GM03348 (cell line): ENCODE data around the gene MRPL48.
"Not testable (repeated sequence)": the region's sequence is repeated elsewhere in the genome, so short reads cannot be mapped to it uniquely, and the experiment has no call there.

Experiments
- DNase-seq: peaks from one replicate; pipeline ENCODE4 v3.0.0; 2012; ENCODE audit warnings: low spot score

MRPL48 gene

GRCh38 chr11:73779084-73779902, 8.4 kb upstream of the MRPL48 start:
- peak; percentile 98 for DNase-seq

- no peak for DNase-seq
Observed at GRCh38 chr11:73781303-73781702, 6.4 kb upstream of the MRPL48 start.

GRCh38 chr11:73783483-73784020, 4.1 kb upstream of the MRPL48 start:
- no peak for DNase-seq

GRCh38 chr11:73784080-73784634, 3.5 kb upstream of the MRPL48 start:
- DNase-seq = no peak

- DNase-seq = no peak
Observed at GRCh38 chr11:73784734-73785133, 2.9 kb upstream of the MRPL48 start.

- not testable (repeated sequence) for DNase-seq
Observed at GRCh38 chr11:73785467-73785866, 2.2 kb upstream of the MRPL48 start.

GRCh38 chr11:73787051-73787642, 527 bp upstream of the MRPL48 start:
- DNase-seq = no peak

- no peak for DNase-seq
Observed at GRCh38 chr11:73789279-73789670, 1.6 kb downstream of the MRPL48 start.

GRCh38 chr11:73792584-73792983, 4.9 kb downstream of the MRPL48 start:
- DNase-seq = no peak

- no peak for DNase-seq
Observed at GRCh38 chr11:73795925-73796632, 8.4 kb downstream of the MRPL48 start.

- no peak for DNase-seq
Observed at GRCh38 chr11:73797457-73797856, 9.8 kb downstream of the MRPL48 start.

- DNase-seq = no peak
Observed at GRCh38 chr11:73800276-73800806, 12.7 kb downstream of the MRPL48 start.

- no peak for DNase-seq
Observed at GRCh38 chr11:73801136-73801535, 13.5 kb downstream of the MRPL48 start.

GRCh38 chr11:73804712-73805111, 17.0 kb downstream of the MRPL48 start:
- DNase-seq = no peak

GRCh38 chr11:73808052-73808451, 20.4 kb downstream of the MRPL48 start:
- no peak for DNase-seq

- DNase-seq = no peak
Observed at GRCh38 chr11:73810637-73811036, 23.0 kb downstream of the MRPL48 start.

GRCh38 chr11:73812234-73812633, 24.6 kb downstream of the MRPL48 start:
- no peak for DNase-seq

GRCh38 chr11:73814812-73815211, 27.1 kb downstream of the MRPL48 start:
- DNase-seq = no peak

- DNase-seq = peak; percentile 43
Observed at GRCh38 chr11:73818846-73819245, 31.2 kb downstream of the MRPL48 start.

- DNase-seq = no peak
Observed at GRCh38 chr11:73830261-73830660, 42.6 kb downstream of the MRPL48 start.

GRCh38 chr11:73833067-73833466, 45.4 kb downstream of the MRPL48 start:
- no peak for DNase-seq

GRCh38 chr11:73838443-73839122, 50.9 kb downstream of the MRPL48 start:
- DNase-seq = peak; percentile 51
